H1 (cell line): ENCODE measurements around the gene DHX34. TPM values are rescaled to one million over a fixed set of nuclear protein-coding genes. Genes with fewer than 3 reads are reported as not detected.

ENCODE experiments used
- POLR2A ChIP-seq, 2 experiments: IDR thresholded peaks; 1 replicate in 1 of 2; 2 replicates in 1 of 2; pipeline ENCODE4 v1.6.1; 2011; ENCODE audit warnings: low read depth in 2 of 2, low read length in 2 of 2, mild to moderate bottlenecking in 2 of 2; ENCODE audit errors: control extremely low read depth in 1 of 2
- polyA plus RNA-seq, 7 experiments: library from polyadenylated mRNA; depleted of rRNA in 3 of 7; stranded (reverse) in 5 of 7; unstranded in 2 of 7; fragments of >200 nt in 5 of 7; fragments of 200-250 nt in 2 of 7; gene quantifications; 1 replicate in 5 of 7; 2 replicates in 1 of 7; 4 replicates in 1 of 7; pipeline versions ENCODE4 v1.2.1 to v1.2.3, GENCODE V29; 2011 to 2013; ENCODE audit warnings: missing spikeins in 2 of 7, mixed read lengths in 2 of 7
- total RNA-seq: library from RNA; stranded (reverse); fragmentation: NEBNext Ultra II Directional; extraction: Animal tissue kit (Norgen Biotek cat#: 25700); gene quantifications from 2 replicates; pipeline ENCODE4 v1.2.1, GENCODE V29; 2021
- TF ChIP-seq, protein P1 (sequence below): IDR thresholded peaks from 2 replicates; pipeline ENCODE4 v1.6.1; 2012; ENCODE audit warnings: low read length, inconsistent platforms
- TF ChIP-seq, protein P2 (sequence below): IDR thresholded peaks from 2 replicates; pipeline ENCODE4 v1.6.1; 2012; ENCODE audit warnings: inconsistent platforms

DHX34 gene
- total and polyA plus RNA-seq, 2 of the 8 experiments (the other 6 are each of a cell fraction or from before 2014, with no cell fraction given): 17.5 to 24.3 TPM

DNA sequence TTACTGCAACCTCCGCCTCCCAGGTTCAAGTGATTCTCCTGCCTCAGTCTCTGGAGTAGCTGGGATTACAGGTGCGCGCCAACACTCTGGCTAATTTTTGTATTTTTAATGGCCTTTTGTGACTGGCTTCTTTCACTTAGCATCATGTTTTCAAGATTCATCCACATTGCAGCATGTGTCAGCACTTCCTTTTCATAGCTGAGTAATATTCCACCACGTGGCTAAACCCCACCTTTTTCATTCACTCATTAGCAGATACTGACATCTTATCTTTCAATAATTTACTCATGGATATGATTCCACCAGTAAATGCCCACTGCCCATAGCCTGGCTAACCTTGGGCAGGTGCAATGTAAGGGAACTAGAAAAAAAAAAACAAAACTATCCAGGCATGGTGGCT is 32.6 kb upstream of the DHX34 start (continued):
- TF ChIP-seq, protein P1, sequence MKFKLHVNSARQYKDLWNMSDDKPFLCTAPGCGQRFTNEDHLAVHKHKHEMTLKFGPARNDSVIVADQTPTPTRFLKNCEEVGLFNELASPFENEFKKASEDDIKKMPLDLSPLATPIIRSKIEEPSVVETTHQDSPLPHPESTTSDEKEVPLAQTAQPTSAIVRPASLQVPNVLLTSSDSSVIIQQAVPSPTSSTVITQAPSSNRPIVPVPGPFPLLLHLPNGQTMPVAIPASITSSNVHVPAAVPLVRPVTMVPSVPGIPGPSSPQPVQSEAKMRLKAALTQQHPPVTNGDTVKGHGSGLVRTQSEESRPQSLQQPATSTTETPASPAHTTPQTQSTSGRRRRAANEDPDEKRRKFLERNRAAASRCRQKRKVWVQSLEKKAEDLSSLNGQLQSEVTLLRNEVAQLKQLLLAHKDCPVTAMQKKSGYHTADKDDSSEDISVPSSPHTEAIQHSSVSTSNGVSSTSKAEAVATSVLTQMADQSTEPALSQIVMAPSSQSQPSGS: no peak
- TF ChIP-seq POLR2A (IDR thresholded peaks at IDR 0.05; ENCODE audit: control extremely low read depth in 1 of 2, low read depth in 2 of 2, low read length in 2 of 2): no peak
- TF ChIP-seq, protein P2, sequence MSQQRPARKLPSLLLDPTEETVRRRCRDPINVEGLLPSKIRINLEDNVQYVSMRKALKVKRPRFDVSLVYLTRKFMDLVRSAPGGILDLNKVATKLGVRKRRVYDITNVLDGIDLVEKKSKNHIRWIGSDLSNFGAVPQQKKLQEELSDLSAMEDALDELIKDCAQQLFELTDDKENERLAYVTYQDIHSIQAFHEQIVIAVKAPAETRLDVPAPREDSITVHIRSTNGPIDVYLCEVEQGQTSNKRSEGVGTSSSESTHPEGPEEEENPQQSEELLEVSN: no peak
